Body of pancreas (tissue), 4 donors: ENCODE data around the gene NEURL1. TPM values are rescaled to one million over a fixed set of nuclear protein-coding genes. Genes with fewer than 3 reads are reported as not detected.

Source experiments
- ATAC-seq: fragments of 150-250 bp; one replicate; pipeline ENCODE4 v1.9.1; 2016
- DNase-seq, 4 donors: peaks; one replicate each; pipeline ENCODE4 v3.0.0-alpha.2; 2019
- H3K27ac ChIP-seq, 4 donors: fragments of 200-600 bp; sonication (generic); 1 replicate in 3 of 4; 2 replicates in 1 of 4; pipeline versions ENCODE4 v1.5.1 to v1.6.1; 2016 to 2019; ENCODE audit warnings: mild to moderate bottlenecking in 1 of 4, mixed read lengths in 1 of 4, moderate library complexity in 1 of 4
- H3K27me3 ChIP-seq, 2 donors: fragments of 200-600 bp; sonication (generic); one replicate each; pipeline ENCODE4 v1.6.0; 2016; ENCODE audit warnings: mild to moderate bottlenecking in 1 of 2
- H3K36me3 ChIP-seq, 2 donors: fragments of 200-600 bp; sonication (generic); replicated peaks in 1 of 2; 2 replicates each; pipeline ENCODE4 v1.5.1; 2016; ENCODE audit warnings: low read depth in 2 of 2; ENCODE audit not compliant: insufficient read depth in 1 of 2
- H3K4me1 ChIP-seq: fragments of 200-600 bp; sonication (generic); one replicate; pipeline ENCODE4 v1.6.0; 2016
- H3K4me3 ChIP-seq, 2 donors: fragments of 200-600 bp; sonication (generic); 1 replicate in 1 of 2; 2 replicates in 1 of 2; pipeline ENCODE4 v1.5.1; 2016 to 2019
- H3K9me3 ChIP-seq, 3 donors: fragments of 200-600 bp; sonication (generic); 1 replicate in 2 of 3; 2 replicates in 1 of 3; pipeline ENCODE4 v1.5.1; 2016
- CTCF ChIP-seq, 7 experiments: fragments of 450-650 bp in 4 of 7; fragments of 200-600 bp in 3 of 7; sonication (generic) in 3 of 7; IDR thresholded peaks; one replicate each; pipeline ENCODE4 v1.5.1; 2016 to 2019; ENCODE audit warnings: antibody characterized with exemption in 7 of 7
- POLR2A ChIP-seq, 3 donors: fragments of 450-650 bp; IDR thresholded peaks; one replicate each; pipeline ENCODE4 v1.6.1; 2016; ENCODE audit warnings: antibody characterized with exemption in 3 of 3, mild to moderate bottlenecking in 2 of 3
- WGBS, 2 donors: methylation state at CpG; one replicate each; pipeline ENCODE4 v1.1.5; 2017; 5-methylcytosine and 5-hydroxymethylcytosine counted together
- intact Hi-C: fragments of 100-400 bp; cut with DNase I; formaldehyde crosslinking; loops from one replicate; pipeline ENCODE4 v1.15.1; 2023
- total RNA-seq, 2 donors: library from RNA; depleted of rRNA; stranded (reverse); fragments of >200 nt; gene quantifications; one replicate each; pipeline ENCODE4 v1.1.0, GENCODE V29; 2016

Gene NEURL1
- total RNA-seq, 2 donors from 2014 or later = 25.1 to 25.7 TPM

- WGBS, 2 donors = 97 to 98% methylated on average over 14 to 23 of the region's 23 CpGs
- ATAC-seq = no peak
- intact Hi-C loops = no loop called here
- Histone ChIP-seq H3K4me1 (peaks cover 6% of the 10 kb centered on the region), H3K9me3 (no peaks in the 10 kb centered on the region), H3K36me3 (peaks cover 0 to 21% of the 10 kb centered on the region in 2 donors), H3K27me3 (no peaks in the 10 kb centered on the region), H3K4me3 (no peak overlapping the region), H3K27ac (peak overlapping the region in 1 of 4 donors; percentile 21)
- TF ChIP-seq CTCF (IDR thresholded peaks at IDR 0.05) (no peak), POLR2A (IDR thresholded peaks at IDR 0.05) (no peak)
- no peak for DNase-seq
These were observed 46.3 kb upstream of the NEURL1 start for GRCh38 chr10:103447187-103447586.

GRCh38 chr10:103448746-103449145 is 44.8 kb upstream of the NEURL1 start:
- peak; percentile 20 to 60 (median 34) for DNase-seq
- intact Hi-C loops = no loop called here

GRCh38 chr10:103449208-103450144 is 44.0 kb upstream of the NEURL1 start:
- TF ChIP-seq POLR2A (IDR thresholded peaks at IDR 0.05) = no peak
- no peak for TF ChIP-seq CTCF (IDR thresholded peaks at IDR 0.05)
- Histone ChIP-seq H3K9me3 (no peaks in the 10 kb centered on the region), H3K27me3 (no peaks in the 10 kb centered on the region), H3K4me1 (peaks cover 11% of the 10 kb centered on the region), H3K27ac (peak overlapping the region in 2 of 4 donors; percentile 7 to 71), H3K36me3 (peaks cover 0 to 8% of the 10 kb centered on the region in 2 donors), H3K4me3 (no peak overlapping the region)
- no peak for ATAC-seq
- intact Hi-C loops = no loop called here
- DNase-seq = peak in 1 of 4 donors; percentile 21
- WGBS, 2 donors = 76 to 86% methylated on average over 29 to 30 of the region's 34 CpGs

More at GRCh38 chr10:103448746-103449145, 44.8 kb upstream of the NEURL1 start:
- H3K4me3 ChIP-seq = no peak overlapping the region
- TF ChIP-seq POLR2A (IDR thresholded peaks at IDR 0.05) (no peak), CTCF (IDR thresholded peaks at IDR 0.05) (no peak)
- WGBS, 2 donors = 38 to 68% methylated on average over 1 of the region's 1 CpG
- H3K27me3 ChIP-seq = no peaks in the 10 kb centered on the region
- no peaks in the 10 kb centered on the region for H3K9me3 ChIP-seq
- peaks cover 0 to 15% of the 10 kb centered on the region in 2 donors for H3K36me3 ChIP-seq
- no peak overlapping the region for H3K27ac ChIP-seq
- H3K4me1 ChIP-seq = peaks cover 11% of the 10 kb centered on the region
- ATAC-seq = no peak

GRCh38 chr10:103450201-103450695 is 43.3 kb upstream of the NEURL1 start:
- ATAC-seq (no peak), DNase-seq (no peak)
- intact Hi-C loops = no loop called here
- no peaks in the 10 kb centered on the region for H3K27me3 ChIP-seq
- H3K9me3 ChIP-seq = no peaks in the 10 kb centered on the region
- H3K27ac ChIP-seq = peak overlapping the region in 1 of 4 donors; percentile 71
- WGBS, 2 donors = 81 to 82% methylated on average over 11 to 12 of the region's 12 CpGs
- peaks cover 11% of the 10 kb centered on the region for H3K4me1 ChIP-seq
- no peak for TF ChIP-seq POLR2A (IDR thresholded peaks at IDR 0.05)
- no peak overlapping the region for H3K4me3 ChIP-seq
- peaks cover 0 to 4% of the 10 kb centered on the region in 2 donors for H3K36me3 ChIP-seq

- DNase-seq = peak; percentile 22 to 58 (median 48)
- Histone ChIP-seq H3K27me3 (no peaks in the 10 kb centered on the region), H3K4me1 (peaks cover 11% of the 10 kb centered on the region)
These were observed 42.3 kb upstream of the NEURL1 start for GRCh38 chr10:103451091-103451813.

More at GRCh38 chr10:103451091-103451813, 42.3 kb upstream of the NEURL1 start:
- H3K9me3 ChIP-seq = no peaks in the 10 kb centered on the region
- intact Hi-C loops = no loop called here
- 40 to 54% methylated on average over 13 of the region's 14 CpGs for WGBS, 2 donors
- no peak overlapping the region for H3K4me3 ChIP-seq
- TF ChIP-seq POLR2A (IDR thresholded peaks at IDR 0.05) (no peak), CTCF (IDR thresholded peaks at IDR 0.05) (no peak)
- H3K27ac ChIP-seq = peak overlapping the region; percentile 2 to 71 (median 38)
- ATAC-seq = peak; percentile 18
- H3K36me3 ChIP-seq = no peaks in the 10 kb centered on the region
